Loucy (cell line): ENCODE measurements around the gene PREPL.

ENCODE experiments used
- EZH2phosphoT487 ChIP-seq: fragments of 200-600 bp; IDR thresholded peaks from 2 replicates; pipeline ENCODE4 v1.6.1; 2018; ENCODE audit warnings: antibody characterized with exemption, mild to moderate bottlenecking, moderate library complexity, borderline replicate concordance
- TF ChIP-seq, protein P1 (sequence below): fragments of 200-600 bp; sonication (generic); conservative IDR thresholded peaks from 2 replicates; pipeline ENCODE4 v1.5.1; 2014; ENCODE audit warnings: mild to moderate bottlenecking, antibody characterized with exemption, low read length

GRCh38 chr2:44326548-44327264, 34.6 kb downstream of the PREPL start:
- TF ChIP-seq, protein P1, sequence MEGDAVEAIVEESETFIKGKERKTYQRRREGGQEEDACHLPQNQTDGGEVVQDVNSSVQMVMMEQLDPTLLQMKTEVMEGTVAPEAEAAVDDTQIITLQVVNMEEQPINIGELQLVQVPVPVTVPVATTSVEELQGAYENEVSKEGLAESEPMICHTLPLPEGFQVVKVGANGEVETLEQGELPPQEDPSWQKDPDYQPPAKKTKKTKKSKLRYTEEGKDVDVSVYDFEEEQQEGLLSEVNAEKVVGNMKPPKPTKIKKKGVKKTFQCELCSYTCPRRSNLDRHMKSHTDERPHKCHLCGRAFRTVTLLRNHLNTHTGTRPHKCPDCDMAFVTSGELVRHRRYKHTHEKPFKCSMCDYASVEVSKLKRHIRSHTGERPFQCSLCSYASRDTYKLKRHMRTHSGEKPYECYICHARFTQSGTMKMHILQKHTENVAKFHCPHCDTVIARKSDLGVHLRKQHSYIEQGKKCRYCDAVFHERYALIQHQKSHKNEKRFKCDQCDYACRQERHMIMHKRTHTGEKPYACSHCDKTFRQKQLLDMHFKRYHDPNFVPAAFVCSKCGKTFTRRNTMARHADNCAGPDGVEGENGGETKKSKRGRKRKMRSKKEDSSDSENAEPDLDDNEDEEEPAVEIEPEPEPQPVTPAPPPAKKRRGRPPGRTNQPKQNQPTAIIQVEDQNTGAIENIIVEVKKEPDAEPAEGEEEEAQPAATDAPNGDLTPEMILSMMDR = no peak
- TF ChIP-seq EZH2phosphoT487 = no peak
